GM12875 (cell line): Measurements from ENCODE around the gene PGM1.

ENCODE experiments used
- H3K4me3 ChIP-seq: one replicate; pipeline ENCODE4 v1.5.1; 2011; ENCODE audit warnings: low read depth, low read length, control low read depth
- CTCF ChIP-seq: IDR thresholded peaks from 2 replicates; pipeline ENCODE4 v1.5.1; 2011; ENCODE audit warnings: low read depth, mild to moderate bottlenecking, control low read depth, inconsistent platforms, low read length, moderate library complexity, borderline replicate concordance; ENCODE audit not compliant: insufficient read depth

Gene PGM1

GRCh38 chr1:63705078-63705477, 111.9 kb downstream of the PGM1 start:
- TF ChIP-seq CTCF = no peak

GRCh38 chr1:63709267-63709828, 116.1 kb downstream of the PGM1 start:
- no peak for TF ChIP-seq CTCF
- H3K4me3 ChIP-seq = no peak overlapping the region

More at GRCh38 chr1:63705078-63705477, 111.9 kb downstream of the PGM1 start:
- no peak overlapping the region for H3K4me3 ChIP-seq
